GM18502 (cell line): ENCODE data around the gene DPM2.

Source experiments
- ATAC-seq: cut with Tn5 transposase; IDR thresholded peaks from one replicate; pipeline ENCODE4 v1.9.1; 2021; ENCODE audit warnings: mild to moderate bottlenecking; ENCODE audit not compliant: unreplicated experiment, poor library complexity

The DPM2 gene

DNA sequence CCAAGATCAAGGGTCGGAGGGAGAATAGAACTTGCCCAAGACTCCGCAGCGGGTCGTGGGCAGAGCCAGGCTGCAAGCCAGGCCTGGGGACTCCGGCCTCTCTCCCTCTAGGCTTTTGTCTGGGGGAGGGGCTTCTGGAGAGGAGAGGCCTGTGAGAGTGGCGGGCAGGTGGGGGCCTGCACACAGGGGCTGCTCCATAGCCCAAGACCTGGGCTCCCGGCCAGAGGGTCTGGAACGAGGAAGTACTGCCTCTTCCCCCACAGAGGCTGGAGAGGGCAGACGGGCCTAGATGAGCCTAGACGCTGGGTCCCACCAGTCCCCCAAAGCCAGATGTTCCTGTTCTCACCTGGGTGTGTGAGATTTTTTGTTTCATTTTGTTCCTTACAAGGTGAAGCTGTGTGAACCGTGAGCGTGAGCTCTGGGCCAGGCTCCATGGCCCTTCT lies 33.1 kb downstream of the DPM2 start:
- ATAC-seq: no peak

DNA sequence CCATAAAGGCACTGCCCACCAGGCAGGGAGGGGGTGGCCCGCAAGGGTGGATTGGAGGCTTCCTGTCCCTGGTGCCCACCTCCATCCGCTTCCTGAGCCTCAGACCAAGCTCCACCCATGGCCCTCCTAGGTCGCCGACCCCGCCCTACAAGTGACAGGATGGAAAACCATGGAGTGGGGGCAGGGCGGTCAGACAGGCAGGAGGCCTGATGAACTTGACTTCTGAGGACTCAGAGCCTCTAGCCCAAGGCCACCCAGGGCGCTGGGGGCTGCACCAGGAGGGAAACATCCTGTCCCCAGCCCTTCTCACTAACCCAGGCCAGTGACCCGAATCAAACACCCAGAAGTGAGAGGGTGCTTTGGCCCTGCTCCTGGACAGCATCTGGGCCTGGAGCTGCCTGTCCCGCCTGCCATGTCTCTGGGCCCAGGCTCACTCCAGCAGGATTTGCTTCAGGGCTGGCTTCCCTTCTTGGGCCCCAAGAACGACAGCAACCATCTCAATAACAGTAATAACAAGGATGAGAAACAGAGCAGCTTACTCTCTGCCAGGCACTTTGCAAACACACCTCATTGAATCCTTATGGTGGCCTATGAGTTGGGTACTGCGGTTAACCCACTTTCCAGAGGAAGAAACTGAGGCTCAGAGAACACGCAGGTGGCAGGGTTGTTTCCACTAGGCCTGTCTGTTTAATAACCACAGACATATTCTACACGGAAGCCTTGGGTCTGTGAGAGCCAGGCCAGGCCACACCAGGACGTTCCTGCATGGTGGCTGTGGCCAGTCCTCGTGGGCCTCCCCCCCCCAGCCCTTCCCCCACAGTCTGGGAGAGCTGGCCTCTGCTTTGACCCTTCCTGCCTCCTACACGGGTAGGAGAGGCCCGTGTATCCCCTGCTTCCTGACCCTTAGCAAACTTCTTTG lies 33.8 kb downstream of the DPM2 start:
- ATAC-seq: no peak

DNA sequence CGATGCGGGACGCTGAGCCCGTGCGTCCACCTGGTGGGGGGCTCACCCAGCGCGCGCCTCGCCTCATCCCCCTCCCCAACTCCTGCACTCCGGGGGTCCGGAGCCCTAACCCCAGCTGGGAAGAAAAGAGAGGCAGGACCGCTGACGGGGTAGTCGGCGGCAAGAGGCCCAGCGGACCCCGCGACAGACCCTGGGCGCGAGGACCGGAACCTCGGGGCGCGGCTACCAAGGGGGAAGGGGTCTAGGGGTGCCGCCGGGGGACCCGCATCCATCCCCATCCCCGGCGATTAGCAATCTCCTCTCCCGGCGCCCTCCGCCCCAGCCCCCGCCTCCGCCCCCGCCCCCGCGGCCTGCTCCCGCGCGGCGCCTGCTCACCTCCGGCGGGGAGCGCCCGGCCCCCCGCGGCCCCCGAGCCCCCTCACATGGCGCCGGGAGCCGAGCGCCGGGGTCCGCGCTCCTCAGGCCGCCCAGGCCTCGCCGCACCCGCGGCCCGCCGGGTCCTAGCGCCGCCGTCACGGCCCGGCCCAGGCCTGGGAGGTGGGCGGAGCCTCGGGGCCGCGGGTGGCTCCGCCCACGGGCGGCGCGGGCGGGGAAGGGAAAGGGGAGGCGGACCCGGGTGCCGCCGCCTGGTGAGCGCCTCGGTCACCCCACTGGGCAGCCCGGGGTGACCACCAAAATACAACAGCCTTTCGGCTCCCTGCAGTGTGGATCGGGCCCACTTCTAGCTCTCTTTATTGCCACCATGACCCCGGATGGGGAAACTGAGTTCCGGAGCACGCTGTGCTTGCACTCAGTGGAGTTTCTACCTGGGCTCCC lies 38.3 kb downstream of the DPM2 start, which contains the start of gene ST6GALNAC6:
TSS of gene ST6GALNAC6 (minus strand) at position 476 of the 816 bp plus-strand sequence. CDS start 1,622 bp downstream, outside the sequence.
- ATAC-seq: peak; percentile 69

DNA sequence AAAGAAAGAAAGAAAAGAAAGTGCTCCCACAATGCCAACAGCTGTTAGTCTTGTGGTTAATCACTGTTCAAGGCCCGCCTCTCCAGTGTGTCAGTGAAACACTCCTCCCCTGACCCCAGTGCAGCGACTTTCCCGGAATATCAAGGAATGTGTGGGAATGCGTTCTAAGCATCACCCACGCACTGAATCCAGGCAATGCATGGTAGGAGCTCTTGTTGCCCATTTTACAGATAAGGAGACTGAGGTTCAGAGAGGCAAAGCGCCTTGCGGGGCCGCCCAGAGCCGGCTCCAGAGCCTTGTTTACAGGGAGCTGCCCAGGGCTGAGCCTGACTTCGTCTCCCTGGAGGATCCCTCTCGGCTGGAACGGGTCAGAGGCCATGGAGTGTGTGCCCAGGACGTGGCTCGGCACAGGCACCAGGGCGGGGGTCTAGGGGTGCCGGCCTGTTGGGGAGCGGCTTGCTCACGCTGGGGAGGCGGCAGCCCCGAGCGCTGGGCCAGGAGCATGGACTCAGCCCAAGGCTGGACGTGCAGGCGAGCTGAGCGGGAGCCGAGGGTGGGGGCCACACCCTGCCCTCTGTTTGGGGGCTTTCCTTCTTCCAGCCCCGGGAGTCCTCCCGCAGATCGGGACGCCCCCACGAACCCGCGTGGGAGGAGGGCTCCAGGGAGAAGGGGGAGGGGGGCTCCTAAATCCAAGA lies 39.1 kb downstream of the DPM2 start:
- ATAC-seq: no peak

- ATAC-seq: no peak
Measured at GRCh38 chr9:127897193-127897692, 40.4 kb downstream of the DPM2 start.

DNA sequence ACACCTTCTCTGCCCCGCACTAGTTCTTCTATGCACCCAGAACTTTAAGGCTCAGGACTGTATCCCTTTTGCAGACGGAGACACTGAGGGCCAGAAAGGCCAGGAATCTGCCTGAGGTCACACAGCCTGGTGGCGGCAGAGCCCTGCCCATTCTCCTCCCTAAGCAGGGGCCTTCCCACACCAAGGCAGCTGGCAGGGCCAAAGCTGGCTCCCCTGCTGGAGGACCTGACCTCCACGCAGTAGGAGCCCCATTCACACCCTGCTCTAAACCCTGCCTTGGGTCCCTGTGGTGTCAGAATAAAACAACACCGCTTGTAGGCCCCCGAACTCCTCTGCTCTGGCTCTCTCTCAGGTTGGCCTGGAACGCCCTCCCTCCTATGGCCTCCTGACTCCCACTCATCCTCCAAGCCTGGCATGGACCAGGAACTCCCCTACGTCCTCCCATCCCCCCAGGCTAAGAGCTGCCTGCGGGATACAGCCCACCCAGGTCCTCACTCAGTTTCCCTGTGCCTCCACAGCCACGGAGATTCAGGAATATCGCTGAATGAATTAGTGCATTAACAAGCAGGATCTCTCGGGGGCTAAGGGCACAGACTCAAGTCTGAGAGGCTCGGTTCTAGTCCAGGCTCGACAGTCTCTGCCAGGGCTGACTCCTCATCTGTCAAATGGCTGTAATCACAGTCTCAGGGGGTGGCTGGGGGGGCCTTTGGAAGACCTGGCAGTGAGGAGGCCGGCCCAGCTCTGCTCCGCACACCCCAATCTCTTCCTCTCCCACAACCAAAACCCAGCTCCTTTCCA lies 41.1 kb downstream of the DPM2 start:
- ATAC-seq: no peak

GRCh38 chr9:127895811-127896210 lies 41.8 kb downstream of the DPM2 start:
- no peak for ATAC-seq

- no peak for ATAC-seq
Measured at GRCh38 chr9:127893392-127893791, 44.3 kb downstream of the DPM2 start.

GRCh38 chr9:127892831-127893230 lies 44.8 kb downstream of the DPM2 start:
- ATAC-seq: no peak

DNA sequence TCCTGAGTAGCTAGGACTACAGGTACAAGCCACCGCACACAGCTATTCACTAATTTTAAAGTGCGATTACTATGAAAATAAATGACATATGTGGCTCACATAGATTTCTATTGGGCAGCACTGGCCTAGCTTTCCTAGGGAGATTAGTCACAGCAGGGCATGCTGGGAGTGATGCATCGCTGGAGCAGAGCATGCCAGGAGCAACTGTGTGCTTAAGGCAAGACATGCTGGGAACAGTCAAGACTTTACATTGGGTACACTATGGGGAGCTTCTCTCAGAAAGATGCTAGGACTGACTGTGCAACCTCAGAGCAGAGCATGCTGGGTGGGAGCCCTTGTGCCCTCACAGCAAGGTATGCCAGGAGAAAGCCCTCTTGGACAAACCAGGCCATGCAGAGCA lies 47.6 kb downstream of the DPM2 start:
- no peak for ATAC-seq

DNA sequence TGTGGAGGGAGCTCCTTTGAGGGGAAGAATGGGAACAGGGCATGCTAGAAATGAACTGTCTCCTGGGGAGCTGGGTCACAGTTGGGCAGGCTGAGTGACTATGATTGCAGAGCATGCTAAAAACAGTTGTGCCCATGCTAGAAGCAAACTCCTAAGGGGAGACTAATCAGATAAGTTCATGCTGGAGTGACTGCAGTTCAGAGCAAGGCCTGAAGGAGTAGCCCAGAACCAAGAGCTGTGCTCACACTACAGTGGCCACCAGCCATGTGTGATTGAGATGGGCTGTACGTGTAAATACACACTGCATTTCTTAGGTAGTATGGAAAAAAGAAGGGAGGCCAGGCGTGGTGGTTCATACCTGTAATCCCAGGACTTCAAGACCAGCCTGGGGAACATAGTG lies 49.9 kb downstream of the DPM2 start:
- no peak for ATAC-seq

- no peak for ATAC-seq
Measured at GRCh38 chr9:127886401-127886972, 51.2 kb downstream of the DPM2 start.

GRCh38 chr9:127885508-127886281 lies 52.0 kb downstream of the DPM2 start:
- ATAC-seq: no peak
